Measurements from ENCODE around the gene LGI1. TPM values are rescaled to one million over a fixed set of nuclear protein-coding genes. Genes with fewer than 3 reads are reported as not detected.
"Not testable (repeated sequence)": the region's sequence is repeated elsewhere in the genome, so short reads cannot be mapped to it uniquely, and the experiment has no call there.

The LGI1 gene
- total and polyA plus RNA-seq, 4 donors, result 0.97 to 5.1 (median 1.6) TPM

DNA sequence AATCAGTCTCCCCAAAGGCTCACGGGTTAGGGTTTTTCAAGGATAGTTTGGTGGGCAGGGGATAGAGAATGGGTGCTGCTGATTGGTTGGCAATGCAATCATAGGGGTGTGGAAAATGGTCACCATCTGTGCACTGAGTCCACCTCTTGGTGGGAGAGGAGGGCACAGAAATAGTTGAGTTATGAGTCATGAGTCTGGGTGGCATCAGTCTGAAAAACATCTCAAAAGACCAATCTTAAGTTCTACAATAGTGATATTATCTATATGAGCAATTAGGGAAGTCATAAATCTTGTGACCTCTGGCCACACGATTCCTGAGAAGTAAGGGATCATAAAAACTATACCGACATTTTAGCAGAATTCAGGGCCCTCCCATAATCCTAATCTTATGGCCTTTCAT lies 62.7 kb downstream of the LGI1 start:
- Histone ChIP-seq H3K4me3 (ENCODE audit: low read length in 2 of 2) (no peak overlapping the region), H3K4me1 (ENCODE audit: control insufficient read depth in 1 of 2, insufficient read depth in 2 of 2, low read length in 2 of 2) (no peaks in the 10 kb centered on the region), H3K27me3 (ENCODE audit: control insufficient read depth in 1 of 2, insufficient read depth in 2 of 2, low read length in 1 of 2) (no peaks in the 10 kb centered on the region), H3K9me3 (ENCODE audit: control insufficient read depth, low read length) (no peaks in the 10 kb centered on the region), H3K36me3 (ENCODE audit: control insufficient read depth in 1 of 2, insufficient read depth in 2 of 2, low read length in 1 of 2) (no peaks in the 10 kb centered on the region), H3K27ac (ENCODE audit: low read depth in 1 of 2, low read length in 2 of 2) (no peak overlapping the region)
- DNase-seq, result no peak
- 43 to 52% methylated on average over 3 of the region's 3 CpGs for WGBS, 2 donors
- no peak for ATAC-seq (ENCODE audit: low FRiP score)
- intact Hi-C loops (cut with DNase I), result no loop called here

- no peak for ATAC-seq (ENCODE audit: low FRiP score)
- no peak for DNase-seq
- no peaks in the 10 kb centered on the region for H3K4me1 ChIP-seq (ENCODE audit: control insufficient read depth in 1 of 2, insufficient read depth in 2 of 2, low read length in 2 of 2)
- intact Hi-C loops (cut with DNase I), result no loop called here
- H3K27me3 ChIP-seq (ENCODE audit: control insufficient read depth in 1 of 2, insufficient read depth in 2 of 2, low read length in 1 of 2), result no peaks in the 10 kb centered on the region
- no peak overlapping the region for H3K27ac ChIP-seq (ENCODE audit: low read depth in 1 of 2, low read length in 2 of 2)
- H3K4me3 ChIP-seq (ENCODE audit: low read length in 2 of 2), result no peak overlapping the region
- WGBS, 2 donors, result 70 to 73% methylated on average over 4 of the region's 4 CpGs
- no peaks in the 10 kb centered on the region for H3K9me3 ChIP-seq (ENCODE audit: control insufficient read depth, low read length)
- no peaks in the 10 kb centered on the region for H3K36me3 ChIP-seq (ENCODE audit: control insufficient read depth in 1 of 2, insufficient read depth in 2 of 2, low read length in 1 of 2)
Measured at GRCh38 chr10:93821051-93821772, 63.5 kb downstream of the LGI1 start.

DNA sequence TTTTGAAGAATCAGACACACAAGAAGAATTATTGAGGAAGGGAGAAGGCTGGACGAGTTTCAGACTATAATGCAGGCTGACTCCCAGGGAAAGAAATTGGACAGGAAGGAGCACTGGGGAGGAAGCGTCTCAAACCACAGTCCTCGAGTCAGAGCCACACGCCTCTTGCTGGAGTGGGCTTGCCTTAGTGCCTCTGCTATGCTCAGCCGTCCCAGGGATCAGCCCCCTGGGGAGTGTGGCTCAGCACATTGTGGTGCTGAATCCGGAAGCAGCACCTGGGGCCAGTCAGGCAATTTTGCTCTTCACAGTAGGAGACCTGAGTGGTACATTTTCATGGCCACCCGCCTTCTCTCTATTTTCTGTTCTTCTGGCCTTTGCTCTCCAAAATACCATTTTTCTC lies 68.6 kb downstream of the LGI1 start:
- WGBS, 2 donors, result 42 to 51% methylated on average over 7 of the region's 7 CpGs
- Histone ChIP-seq H3K36me3 (ENCODE audit: control insufficient read depth in 1 of 2, insufficient read depth in 2 of 2, low read length in 1 of 2) (no peaks in the 10 kb centered on the region), H3K27ac (ENCODE audit: low read depth in 1 of 2, low read length in 2 of 2) (no peak overlapping the region), H3K9me3 (ENCODE audit: control insufficient read depth, low read length) (no peaks in the 10 kb centered on the region), H3K27me3 (ENCODE audit: control insufficient read depth in 1 of 2, insufficient read depth in 2 of 2, low read length in 1 of 2) (no peaks in the 10 kb centered on the region), H3K4me3 (ENCODE audit: low read length in 2 of 2) (no peak overlapping the region), H3K4me1 (ENCODE audit: control insufficient read depth in 1 of 2, insufficient read depth in 2 of 2, low read length in 2 of 2) (no peaks in the 10 kb centered on the region)
- intact Hi-C loops (cut with DNase I), result no loop called here
- ATAC-seq (ENCODE audit: low FRiP score) (no peak), DNase-seq (no peak)

GRCh38 chr10:93827056-93827804 lies 69.5 kb downstream of the LGI1 start:
- Histone ChIP-seq H3K36me3 (ENCODE audit: control insufficient read depth in 1 of 2, insufficient read depth in 2 of 2, low read length in 1 of 2) (no peaks in the 10 kb centered on the region), H3K27me3 (ENCODE audit: control insufficient read depth in 1 of 2, insufficient read depth in 2 of 2, low read length in 1 of 2) (no peaks in the 10 kb centered on the region), H3K4me3 (ENCODE audit: low read length in 2 of 2) (no peak overlapping the region), H3K27ac (ENCODE audit: low read depth in 1 of 2, low read length in 2 of 2) (no peak overlapping the region), H3K4me1 (ENCODE audit: control insufficient read depth in 1 of 2, insufficient read depth in 2 of 2, low read length in 2 of 2) (no peaks in the 10 kb centered on the region), H3K9me3 (ENCODE audit: control insufficient read depth, low read length) (no peaks in the 10 kb centered on the region)
- 84 to 86% methylated on average over 11 of the region's 11 CpGs for WGBS, 2 donors
- DNase-seq (no peak), ATAC-seq (ENCODE audit: low FRiP score) (no peak)
- intact Hi-C loops (cut with DNase I), result no loop called here

- H3K27ac ChIP-seq (ENCODE audit: low read depth in 1 of 2, low read length in 2 of 2); H3K9me3 ChIP-seq (ENCODE audit: control insufficient read depth, low read length); H3K4me3 ChIP-seq (ENCODE audit: low read length in 2 of 2); H3K27me3 ChIP-seq (ENCODE audit: control insufficient read depth in 1 of 2, insufficient read depth in 2 of 2, low read length in 1 of 2); intact Hi-C loops (cut with DNase I); H3K4me1 ChIP-seq (ENCODE audit: control insufficient read depth in 1 of 2, insufficient read depth in 2 of 2, low read length in 2 of 2); DNase-seq; H3K36me3 ChIP-seq (ENCODE audit: control insufficient read depth in 1 of 2, insufficient read depth in 2 of 2, low read length in 1 of 2); ATAC-seq (ENCODE audit: low FRiP score): not testable (repeated sequence)
- 91 to 100% methylated on average over 1 of the region's 1 CpG for WGBS, 2 donors
Measured at GRCh38 chr10:93831065-93831464, 73.3 kb downstream of the LGI1 start.

GRCh38 chr10:93835770-93836169 lies 78.0 kb downstream of the LGI1 start:
- Histone ChIP-seq H3K27ac (ENCODE audit: low read depth in 1 of 2, low read length in 2 of 2) (no peak overlapping the region), H3K4me3 (ENCODE audit: low read length in 2 of 2) (no peak overlapping the region), H3K9me3 (ENCODE audit: control insufficient read depth, low read length) (peaks cover 5% of the 10 kb centered on the region), H3K4me1 (ENCODE audit: control insufficient read depth in 1 of 2, insufficient read depth in 2 of 2, low read length in 2 of 2) (no peaks in the 10 kb centered on the region), H3K36me3 (ENCODE audit: control insufficient read depth in 1 of 2, insufficient read depth in 2 of 2, low read length in 1 of 2) (no peaks in the 10 kb centered on the region), H3K27me3 (ENCODE audit: control insufficient read depth in 1 of 2, insufficient read depth in 2 of 2, low read length in 1 of 2) (no peaks in the 10 kb centered on the region)
- ATAC-seq (ENCODE audit: low FRiP score) (no peak), DNase-seq (no peak)
- intact Hi-C loops (cut with DNase I), result no loop called here
- WGBS, 2 donors, result 63 to 68% methylated on average over 5 of the region's 5 CpGs

GRCh38 chr10:93837822-93838221 lies 80.1 kb downstream of the LGI1 start:
- Histone ChIP-seq H3K4me3 (ENCODE audit: low read length in 2 of 2) (no peak overlapping the region), H3K36me3 (ENCODE audit: control insufficient read depth in 1 of 2, insufficient read depth in 2 of 2, low read length in 1 of 2) (no peaks in the 10 kb centered on the region), H3K27ac (ENCODE audit: low read depth in 1 of 2, low read length in 2 of 2) (no peak overlapping the region), H3K27me3 (ENCODE audit: control insufficient read depth in 1 of 2, insufficient read depth in 2 of 2, low read length in 1 of 2) (no peaks in the 10 kb centered on the region), H3K9me3 (ENCODE audit: control insufficient read depth, low read length) (peaks cover 5% of the 10 kb centered on the region), H3K4me1 (ENCODE audit: control insufficient read depth in 1 of 2, insufficient read depth in 2 of 2, low read length in 2 of 2) (no peaks in the 10 kb centered on the region)
- WGBS, 2 donors, result 93 to 95% methylated on average over 1 of the region's 1 CpG
- ATAC-seq (ENCODE audit: low FRiP score) (no peak), DNase-seq (no peak)
- intact Hi-C loops (cut with DNase I), result no loop called here

DNA sequence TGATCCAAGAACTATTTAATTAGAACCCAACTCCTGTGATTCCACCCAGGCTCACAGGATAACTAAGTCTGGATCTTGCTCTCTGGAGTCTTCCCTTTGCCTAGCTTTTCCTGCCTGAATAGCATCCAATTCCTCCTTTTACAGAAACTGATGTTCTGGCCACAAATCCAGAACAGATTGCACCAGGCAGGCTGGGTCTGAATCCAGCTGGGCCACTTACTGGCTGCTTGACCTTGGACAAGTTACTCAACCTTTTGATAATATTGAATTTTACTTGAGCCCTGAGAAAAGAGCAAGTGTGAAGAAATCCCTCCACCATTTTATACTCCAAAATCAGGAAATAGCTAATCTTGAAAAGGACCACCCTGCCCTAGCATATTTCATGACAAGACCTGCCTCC lies 80.5 kb downstream of the LGI1 start:
- DNase-seq (no peak), ATAC-seq (ENCODE audit: low FRiP score) (no peak)
- intact Hi-C loops (cut with DNase I), result no loop called here
- H3K4me1 ChIP-seq (ENCODE audit: control insufficient read depth in 1 of 2, insufficient read depth in 2 of 2, low read length in 2 of 2), result no peaks in the 10 kb centered on the region
- H3K27ac ChIP-seq (ENCODE audit: low read depth in 1 of 2, low read length in 2 of 2), result no peak overlapping the region
- peaks cover 4% of the 10 kb centered on the region for H3K9me3 ChIP-seq (ENCODE audit: control insufficient read depth, low read length)
- no peaks in the 10 kb centered on the region for H3K27me3 ChIP-seq (ENCODE audit: control insufficient read depth in 1 of 2, insufficient read depth in 2 of 2, low read length in 1 of 2)
- no peaks in the 10 kb centered on the region for H3K36me3 ChIP-seq (ENCODE audit: control insufficient read depth in 1 of 2, insufficient read depth in 2 of 2, low read length in 1 of 2)
- H3K4me3 ChIP-seq (ENCODE audit: low read length in 2 of 2), result no peak overlapping the region

GRCh38 chr10:93841961-93842360 lies 84.2 kb downstream of the LGI1 start:
- WGBS, 2 donors, result 28 to 39% methylated on average over 3 of the region's 3 CpGs
- DNase-seq, result no peak

More at GRCh38 chr10:93841961-93842360, 84.2 kb downstream of the LGI1 start:
- Histone ChIP-seq H3K4me1 (ENCODE audit: control insufficient read depth in 1 of 2, insufficient read depth in 2 of 2, low read length in 2 of 2) (no peaks in the 10 kb centered on the region), H3K27me3 (ENCODE audit: control insufficient read depth in 1 of 2, insufficient read depth in 2 of 2, low read length in 1 of 2) (no peaks in the 10 kb centered on the region), H3K36me3 (ENCODE audit: control insufficient read depth in 1 of 2, insufficient read depth in 2 of 2, low read length in 1 of 2) (no peaks in the 10 kb centered on the region), H3K9me3 (ENCODE audit: control insufficient read depth, low read length) (no peaks in the 10 kb centered on the region), H3K4me3 (ENCODE audit: low read length in 2 of 2) (no peak overlapping the region), H3K27ac (ENCODE audit: low read depth in 1 of 2, low read length in 2 of 2) (no peak overlapping the region)
- ATAC-seq (ENCODE audit: low FRiP score), result no peak
- intact Hi-C loops (cut with DNase I), result no loop called here

All from aorta (tissue), 5 donors.